Spinal cord (tissue), 10 donors: Measurements from ENCODE around the gene PRRC2A. TPM values are rescaled to one million over a fixed set of nuclear protein-coding genes. Genes with fewer than 3 reads are reported as not detected.

Source experiments
- DNase-seq, 6 donors: peaks; one replicate each; pipeline versions ENCODE4 v3.0.0 to v3.0.0-alpha.2; 2013 to 2015; ENCODE audit warnings: low spot score in 6 of 6, low read depth in 4 of 6
- H3K27ac ChIP-seq: one replicate; pipeline ENCODE4 v1.5.1; 2013; ENCODE audit warnings: low read depth, low read length, control low read depth
- H3K27me3 ChIP-seq: one replicate; pipeline ENCODE4 v1.6.1; 2013; ENCODE audit warnings: low read length; ENCODE audit not compliant: control insufficient read depth, insufficient read depth
- H3K36me3 ChIP-seq: one replicate; pipeline ENCODE4 v1.6.1; 2013; ENCODE audit warnings: low read length; ENCODE audit not compliant: control insufficient read depth, insufficient read depth
- H3K4me1 ChIP-seq: one replicate; pipeline ENCODE4 v1.6.1; 2013; ENCODE audit warnings: low read length; ENCODE audit not compliant: control insufficient read depth, insufficient read depth
- H3K4me3 ChIP-seq: one replicate; pipeline ENCODE4 v1.5.1; 2013; ENCODE audit warnings: low read depth, low read length, control low read depth
- H3K9me3 ChIP-seq: one replicate; pipeline ENCODE4 v1.6.1; 2013; ENCODE audit warnings: low read length; ENCODE audit not compliant: control insufficient read depth, insufficient read depth
- WGBS: methylation state at CpG from one replicate; pipeline ENCODE4 v1.1.5; 2013; ENCODE audit warnings: missing lambda C conversion rate; ENCODE audit not compliant: insufficient coverage; 5-methylcytosine and 5-hydroxymethylcytosine counted together
- polyA plus RNA-seq, 2 donors: library from polyadenylated mRNA; unstranded; fragments of 120-200 nt; gene quantifications; one replicate each; pipeline ENCODE4 v1.2.1, GENCODE V29; 2013; ENCODE audit not compliant: insufficient read length in 2 of 2
- small RNA-seq: library from RNA; depleted of rRNA; stranded (forward); fragments of <200 nt; gene quantifications from one replicate; pipeline ENCODE3, GENCODE V24; 2014; ENCODE audit warnings: low replicate concordance
- total RNA-seq, 2 donors: library from RNA; depleted of rRNA in 1 of 2; stranded (reverse); fragments of 120-200 nt in 1 of 2; fragments of >200 nt in 1 of 2; gene quantifications; one replicate each; pipeline versions ENCODE4 v1.2.3 to v1.2.4, GENCODE V29; 2013 to 2014
- donor health status: healthy.

Gene PRRC2A
- total and polyA plus RNA-seq, 4 donors: 48.7 to 250 (median 160) TPM

- H3K27ac ChIP-seq: peak within 1 kb of the TSS; percentile 86
- no peaks in the 10 kb centered on the region for H3K9me3 ChIP-seq
- WGBS: 7% methylated on average over 16 of the region's 17 CpGs
- peak within 1 kb of the TSS; percentile 66 for H3K4me3 ChIP-seq
- no peaks in the 10 kb centered on the region for H3K27me3 ChIP-seq
- peaks cover 39% of the 10 kb centered on the region for H3K4me1 ChIP-seq
- peak in 3 of 6 donors; percentile 48 to 92 (median 90) for DNase-seq
- H3K36me3 ChIP-seq: peaks cover 16% of the 10 kb centered on the region
Measured at GRCh38 chr6:31680226-31681134, 60.0 kb downstream of the PRRC2A start, which contains the start of gene LY6G5C. TSS of gene LY6G5C (minus strand) at chr6:31681067. CDS start at chr6:31680373, 694 bp downstream.

GRCh38 chr6:31681135-31681671, 60.7 kb downstream of the PRRC2A start:
- H3K27me3 ChIP-seq: no peaks in the 10 kb centered on the region
- peaks cover 39% of the 10 kb centered on the region for H3K4me1 ChIP-seq
- 2% methylated on average over 36 of the region's 40 CpGs for WGBS
- peak overlapping the region; percentile 66 for H3K4me3 ChIP-seq
- peaks cover 23% of the 10 kb centered on the region for H3K36me3 ChIP-seq
- peak overlapping the region; percentile 86 for H3K27ac ChIP-seq
- DNase-seq: peak in 2 of 6 donors; percentile 30 to 61
- no peaks in the 10 kb centered on the region for H3K9me3 ChIP-seq

- Histone ChIP-seq H3K36me3 (peaks cover 47% of the 10 kb centered on the region), H3K27ac (peak overlapping the region; percentile 86), H3K9me3 (no peaks in the 10 kb centered on the region), H3K27me3 (no peaks in the 10 kb centered on the region), H3K4me3 (peak overlapping the region; percentile 47), H3K4me1 (peaks cover 39% of the 10 kb centered on the region)
- WGBS: 41% methylated on average over 7 of the region's 13 CpGs
- peak in 2 of 6 donors; percentile 23 to 54 for DNase-seq
Measured at GRCh38 chr6:31683591-31683990, 63.1 kb downstream of the PRRC2A start.

- WGBS: 83% methylated on average over 4 of the region's 5 CpGs
- H3K4me1 ChIP-seq: peaks cover 24% of the 10 kb centered on the region
- no peak overlapping the region for H3K4me3 ChIP-seq
- H3K9me3 ChIP-seq: no peaks in the 10 kb centered on the region
- no peak for DNase-seq
- H3K27ac ChIP-seq: no peak overlapping the region
- H3K36me3 ChIP-seq: peaks cover 71% of the 10 kb centered on the region
- H3K27me3 ChIP-seq: no peaks in the 10 kb centered on the region
Measured at GRCh38 chr6:31686483-31686882, 66.0 kb downstream of the PRRC2A start.

DNA sequence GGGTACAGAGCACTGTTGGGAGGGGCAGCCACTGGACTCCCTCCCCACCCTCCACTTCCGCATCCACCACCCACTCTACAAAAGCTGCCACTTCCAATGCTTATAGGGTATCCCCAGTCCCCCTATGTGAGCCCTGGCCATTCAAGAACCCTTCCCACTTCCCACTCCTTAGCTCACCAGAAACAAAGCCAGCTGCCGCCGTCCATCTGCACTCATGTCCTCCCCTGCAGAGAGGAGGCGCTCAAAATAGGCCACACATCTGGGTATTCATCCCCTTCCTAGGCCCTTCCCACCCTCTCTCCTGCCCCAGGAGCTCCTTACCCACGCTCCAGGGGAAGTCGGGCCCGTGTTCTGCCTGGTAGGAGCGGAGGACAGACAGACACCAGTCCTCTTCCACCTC, 66.8 kb downstream of the PRRC2A start:
- Histone ChIP-seq H3K36me3 (peaks cover 77% of the 10 kb centered on the region), H3K27me3 (no peaks in the 10 kb centered on the region), H3K27ac (no peak overlapping the region), H3K9me3 (no peaks in the 10 kb centered on the region), H3K4me1 (peaks cover 16% of the 10 kb centered on the region), H3K4me3 (no peak overlapping the region)
- no peak for DNase-seq
- 73% methylated on average over 5 of the region's 8 CpGs for WGBS

Small RNAs within 50 kb of the gene (small RNA-seq; reads per million reads assigned to genes)
- not detected for gene MIR6832
- gene RF00019: not detected
- gene SNORA38: 7.8 reads per million, percentile 95 among the genes with 10 or more reads in this experiment
- not detected for gene UQCRHP1

Other genes with a start within 250 kb of the PRRC2A start
Only the 30 nearest of the 35 such genes appear.
- 1 to 10 TPM; 1.9 to 2.8 TPM for gene MICB, start 122.6 kb upstream of the PRRC2A start, total RNA-seq
- 1 to 10 TPM; 1.4 to 1.5 TPM for gene MICB, start 122.6 kb upstream of the PRRC2A start, polyA plus RNA-seq
- gene MCCD1, start 91.8 kb upstream of the PRRC2A start, total RNA-seq: not detected
- under 1 TPM in 1 of 2 donors, not detected in 1; 0.33 TPM for gene MCCD1, start 91.8 kb upstream of the PRRC2A start, polyA plus RNA-seq
- gene DDX39B, start 78.7 kb upstream of the PRRC2A start, total RNA-seq: 100 to 1,000 TPM; 242 to 404 TPM
- gene DDX39B, start 78.7 kb upstream of the PRRC2A start, polyA plus RNA-seq: 100 to 1,000 TPM; 428 to 496 TPM
- 10 to 100 TPM; 32.2 to 63.3 TPM for gene ATP6V1G2, start 74.1 kb upstream of the PRRC2A start, total RNA-seq
- 100 to 1,000 TPM; 231 to 258 TPM for gene ATP6V1G2, start 74.1 kb upstream of the PRRC2A start, polyA plus RNA-seq
- 10 to 100 TPM in 1 of 2 donors, 1 to 10 TPM in 1; 9.8 to 24.4 TPM for gene NFKBIL1, start 73.1 kb upstream of the PRRC2A start, total RNA-seq
- gene NFKBIL1, start 73.1 kb upstream of the PRRC2A start, polyA plus RNA-seq: 10 to 100 TPM; 26.8 to 29.4 TPM
- gene LTA, start 48.4 kb upstream of the PRRC2A start, total RNA-seq: under 1 TPM in 1 of 2 donors, not detected in 1; 0.11 TPM
- gene LTA, start 48.4 kb upstream of the PRRC2A start, polyA plus RNA-seq: under 1 TPM; 0.22 to 0.27 TPM
- gene TNF, start 45.1 kb upstream of the PRRC2A start, total RNA-seq: under 1 TPM in 1 of 2 donors, not detected in 1; 0.39 TPM
- gene TNF, start 45.1 kb upstream of the PRRC2A start, polyA plus RNA-seq: under 1 TPM in 1 of 2 donors, not detected in 1; 0.40 TPM
- 1 to 10 TPM in 1 of 2 donors, under 1 TPM in 1; 0.55 to 1.9 TPM for gene LTB, start 38.3 kb upstream of the PRRC2A start, total RNA-seq
- gene LTB, start 38.3 kb upstream of the PRRC2A start, polyA plus RNA-seq: under 1 TPM; 0.35 to 0.50 TPM
- gene LST1, start 34.4 kb upstream of the PRRC2A start, total RNA-seq: 10 to 100 TPM; 10.8 to 15.2 TPM
- gene LST1, start 34.4 kb upstream of the PRRC2A start, polyA plus RNA-seq: 10 to 100 TPM in 1 of 2 donors, 1 to 10 TPM in 1; 9.0 to 12.6 TPM
- gene NCR3, start 27.7 kb upstream of the PRRC2A start, total RNA-seq: not detected
- gene NCR3, start 27.7 kb upstream of the PRRC2A start, polyA plus RNA-seq: not detected
- 10 to 100 TPM; 35.5 to 55.0 TPM for gene AIF1, start 5.5 kb upstream of the PRRC2A start, total RNA-seq
- gene AIF1, start 5.5 kb upstream of the PRRC2A start, polyA plus RNA-seq: 10 to 100 TPM; 27.8 to 42.5 TPM
- 100 to 1,000 TPM in 1 of 2 donors, 10 to 100 TPM in 1; 88.9 to 184 TPM for gene BAG6, start 31.9 kb downstream of the PRRC2A start, total RNA-seq
- gene BAG6, start 31.9 kb downstream of the PRRC2A start, polyA plus RNA-seq: 100 to 1,000 TPM; 249 to 255 TPM
- 1 to 10 TPM in 1 of 2 donors, under 1 TPM in 1; 0.40 to 5.7 TPM for gene APOM, start 35.2 kb downstream of the PRRC2A start, total RNA-seq
- 1 to 10 TPM; 6.7 to 9.5 TPM for gene APOM, start 35.2 kb downstream of the PRRC2A start, polyA plus RNA-seq
- 10 to 100 TPM; 12.4 to 23.1 TPM for gene C6orf47, start 40.1 kb downstream of the PRRC2A start, total RNA-seq
- gene C6orf47, start 40.1 kb downstream of the PRRC2A start, polyA plus RNA-seq: 10 to 100 TPM; 16.8 to 17.8 TPM
- 10 to 100 TPM in 1 of 2 donors, 1 to 10 TPM in 1; 9.1 to 15.3 TPM for gene GPANK1, start 44.3 kb downstream of the PRRC2A start, total RNA-seq
- 10 to 100 TPM; 16.9 to 19.9 TPM for gene GPANK1, start 44.3 kb downstream of the PRRC2A start, polyA plus RNA-seq
- gene CSNK2B, start 45.4 kb downstream of the PRRC2A start, total RNA-seq: 100 to 1,000 TPM in 1 of 2 donors, 10 to 100 TPM in 1; 54.3 to 183 TPM
- gene CSNK2B, start 45.4 kb downstream of the PRRC2A start, polyA plus RNA-seq: 100 to 1,000 TPM; 213 to 215 TPM
- 1 to 10 TPM; 2.1 to 8.6 TPM for gene LY6G5B, start 49.3 kb downstream of the PRRC2A start, total RNA-seq
- 10 to 100 TPM; 17.6 to 35.6 TPM for gene LY6G5B, start 49.3 kb downstream of the PRRC2A start, polyA plus RNA-seq
- gene LY6G5C, start 60.4 kb downstream of the PRRC2A start, total RNA-seq: 1 to 10 TPM in 1 of 2 donors, under 1 TPM in 1; 0.40 to 3.3 TPM
- gene LY6G5C, start 60.4 kb downstream of the PRRC2A start, polyA plus RNA-seq: 10 to 100 TPM in 1 of 2 donors, 1 to 10 TPM in 1; 8.5 to 13.1 TPM
- 10 to 100 TPM; 51.8 to 83.6 TPM for gene ABHD16A, start 82.6 kb downstream of the PRRC2A start, total RNA-seq
- 10 to 100 TPM; 72.0 to 85.8 TPM for gene ABHD16A, start 82.6 kb downstream of the PRRC2A start, polyA plus RNA-seq
- gene LY6G6F, start 86.2 kb downstream of the PRRC2A start, total RNA-seq: under 1 TPM in 1 of 2 donors, not detected in 1; 0.30 TPM
- under 1 TPM in 1 of 2 donors, not detected in 1; 0.27 TPM for gene LY6G6F, start 86.2 kb downstream of the PRRC2A start, polyA plus RNA-seq
- gene LY6G6D, start 94.6 kb downstream of the PRRC2A start, total RNA-seq: 1 to 10 TPM; 1.1 to 6.6 TPM
- gene LY6G6D, start 94.6 kb downstream of the PRRC2A start, polyA plus RNA-seq: 1 to 10 TPM in 1 of 2 donors, under 1 TPM in 1; 0.51 to 2.3 TPM
- under 1 TPM in 1 of 2 donors, not detected in 1; 0.17 TPM for gene LY6G6C, start 101.0 kb downstream of the PRRC2A start, total RNA-seq
- gene LY6G6C, start 101.0 kb downstream of the PRRC2A start, polyA plus RNA-seq: 1 to 10 TPM in 1 of 2 donors, under 1 TPM in 1; 0.71 to 1.2 TPM
- gene MPIG6B, start 102.7 kb downstream of the PRRC2A start, total RNA-seq: under 1 TPM in 1 of 2 donors, not detected in 1; 0.17 TPM
- 1 to 10 TPM in 1 of 2 donors, under 1 TPM in 1; 0.81 to 1.3 TPM for gene MPIG6B, start 102.7 kb downstream of the PRRC2A start, polyA plus RNA-seq
- 100 to 1,000 TPM in 1 of 2 donors, 10 to 100 TPM in 1; 62.9 to 207 TPM for gene DDAH2, start 108.6 kb downstream of the PRRC2A start, total RNA-seq
- 100 to 1,000 TPM; 159 to 178 TPM for gene DDAH2, start 108.6 kb downstream of the PRRC2A start, polyA plus RNA-seq
- 100 to 1,000 TPM in 1 of 2 donors, 10 to 100 TPM in 1; 96.3 to 322 TPM for gene CLIC1, start 115.8 kb downstream of the PRRC2A start, total RNA-seq
- 10 to 100 TPM; 73.5 to 87.1 TPM for gene CLIC1, start 115.8 kb downstream of the PRRC2A start, polyA plus RNA-seq
- 10 to 100 TPM in 1 of 2 donors, 1 to 10 TPM in 1; 6.2 to 20.2 TPM for gene MSH5, start 119.3 kb downstream of the PRRC2A start, total RNA-seq
- 10 to 100 TPM; 18.9 to 38.8 TPM for gene MSH5, start 119.3 kb downstream of the PRRC2A start, polyA plus RNA-seq
- gene SAPCD1, start 141.9 kb downstream of the PRRC2A start, total RNA-seq: 1 to 10 TPM; 3.4 to 9.5 TPM
- gene SAPCD1, start 141.9 kb downstream of the PRRC2A start, polyA plus RNA-seq: 10 to 100 TPM; 10.5 to 11.1 TPM
- 1 to 10 TPM; 1.8 to 2.9 TPM for gene VWA7, start 156.6 kb downstream of the PRRC2A start, total RNA-seq
- 1 to 10 TPM; 4.0 to 4.3 TPM for gene VWA7, start 156.6 kb downstream of the PRRC2A start, polyA plus RNA-seq
- 10 to 100 TPM; 25.3 to 35.5 TPM for gene VARS1, start 175.0 kb downstream of the PRRC2A start, total RNA-seq
- 10 to 100 TPM; 66.1 to 70.6 TPM for gene VARS1, start 175.0 kb downstream of the PRRC2A start, polyA plus RNA-seq
- 10 to 100 TPM; 18.0 to 45.7 TPM for gene LSM2, start 186.3 kb downstream of the PRRC2A start, total RNA-seq
- 10 to 100 TPM; 54.4 to 63.3 TPM for gene LSM2, start 186.3 kb downstream of the PRRC2A start, polyA plus RNA-seq